ENCODE results near the gene GRWD1. TPM values are rescaled to one million over a fixed set of nuclear protein-coding genes. Genes with fewer than 3 reads are reported as not detected.
A peak's percentile ranks its signal among the peaks of the same experiment; 100 is the strongest.

The GRWD1 gene
- total and polyA plus RNA-seq, 2 of the 13 experiments (the other 11 are each of a cell fraction or from before 2014, with no cell fraction given): 10.8 to 46.6 TPM

GRCh38 chr19:48400018-48400742 is 45.6 kb upstream of the GRWD1 start (continued):
- TF ChIP-seq ARID4A (CRISPR knock-in tag; IDR thresholded peaks at IDR 0.05; ENCODE audit: borderline replicate concordance): peak; percentile 53; the same call in 1 of the 2 replicates
- TF ChIP-seq SALL1 (CRISPR knock-in tag; IDR thresholded peaks at IDR 0.05): peak; percentile 7; the same call in 1 of the 2 replicates
- TF ChIP-seq LCORL (IDR thresholded peaks at IDR 0.05): no peak
- no peak for TF ChIP-seq LCORL (CRISPR knock-in tag; IDR thresholded peaks at IDR 0.05)
- 0 out of 2 replicates have a peak, but pooled peaks have one; percentile 8 for TF ChIP-seq FOXA3 (CRISPR knock-in tag; IDR thresholded peaks at IDR 0.05)
- no peak for TF ChIP-seq SP1 (IDR thresholded peaks at IDR 0.05)
- 0 out of 2 replicates have a peak, but pooled peaks have one; percentile 28 for TF ChIP-seq SP1 (CRISPR knock-in tag; IDR thresholded peaks at IDR 0.05)
- TF ChIP-seq CREM (IDR thresholded peaks at IDR 0.05): peak; percentile 59
- TF ChIP-seq CREM (CRISPR knock-in tag; IDR thresholded peaks at IDR 0.05): no peak
- peak; percentile 1; the same call in 1 of the 2 replicates for TF ChIP-seq STAG1 (CRISPR knock-in tag; IDR thresholded peaks at IDR 0.05)
- TF ChIP-seq ZBTB14 (CRISPR knock-in tag; IDR thresholded peaks at IDR 0.05): 0 out of 2 replicates have a peak, but pooled peaks have one; percentile 25
- TF ChIP-seq EP300 (IDR thresholded peaks at IDR 0.05; ENCODE audit: low read depth in 2 of 2, low read length in 2 of 2): no peak
- TF ChIP-seq EP300 (CRISPR knock-in tag; IDR thresholded peaks at IDR 0.05; ENCODE audit: borderline replicate concordance): no peak
- TF ChIP-seq MXI1 (IDR thresholded peaks at IDR 0.05; ENCODE audit: borderline replicate concordance, low read depth, low read length): 0 out of 3 replicates have a peak, but pooled peaks have one; percentile 34
- no peak for TF ChIP-seq ZZZ3 (CRISPR knock-in tag; IDR thresholded peaks at IDR 0.05; ENCODE audit: borderline replicate concordance)
- TF ChIP-seq ZNF598 (CRISPR knock-in tag; IDR thresholded peaks at IDR 0.05; ENCODE audit: borderline replicate concordance): peak; percentile 57; the same call in 1 of the 2 replicates
- TF ChIP-seq U2AF2 (IDR thresholded peaks at IDR 0.05; ENCODE audit: low read depth, low read length): no peak
- no peak for TF ChIP-seq ZNF597 (CRISPR knock-in tag; IDR thresholded peaks at IDR 0.05)
- TF ChIP-seq EZH2 (conservative IDR thresholded peaks at IDR 0.05; ENCODE audit: low read depth, low read length): no peak
- 0 out of 2 replicates have a peak, but pooled peaks have one; percentile 53 for TF ChIP-seq MAX (IDR thresholded peaks at IDR 0.05)
- TF ChIP-seq DMAP1 (CRISPR knock-in tag; IDR thresholded peaks at IDR 0.05): no peak
- TF ChIP-seq ZMYM4 (CRISPR knock-in tag; IDR thresholded peaks at IDR 0.05): 0 out of 2 replicates have a peak, but pooled peaks have one; percentile 15
- TF ChIP-seq HNF1B (CRISPR knock-in tag; IDR thresholded peaks at IDR 0.05): peak; percentile 33; the same call in 1 of the 2 replicates

Measured in HepG2 (cell line).